ENCODE data around the gene ARHGEF6. TPM values are rescaled to one million over a fixed set of nuclear protein-coding genes. Genes with fewer than 3 reads are reported as not detected.

ARHGEF6 gene
- total RNA-seq, 1 donor from 2014 or later = 1.6 TPM

GRCh38 chrX:136691028-136691809 lies 89.5 kb downstream of the ARHGEF6 start:
- no peak overlapping the region for H3K4me3 ChIP-seq (ENCODE audit: low read depth, low read length)
- TF ChIP-seq, protein P1, sequence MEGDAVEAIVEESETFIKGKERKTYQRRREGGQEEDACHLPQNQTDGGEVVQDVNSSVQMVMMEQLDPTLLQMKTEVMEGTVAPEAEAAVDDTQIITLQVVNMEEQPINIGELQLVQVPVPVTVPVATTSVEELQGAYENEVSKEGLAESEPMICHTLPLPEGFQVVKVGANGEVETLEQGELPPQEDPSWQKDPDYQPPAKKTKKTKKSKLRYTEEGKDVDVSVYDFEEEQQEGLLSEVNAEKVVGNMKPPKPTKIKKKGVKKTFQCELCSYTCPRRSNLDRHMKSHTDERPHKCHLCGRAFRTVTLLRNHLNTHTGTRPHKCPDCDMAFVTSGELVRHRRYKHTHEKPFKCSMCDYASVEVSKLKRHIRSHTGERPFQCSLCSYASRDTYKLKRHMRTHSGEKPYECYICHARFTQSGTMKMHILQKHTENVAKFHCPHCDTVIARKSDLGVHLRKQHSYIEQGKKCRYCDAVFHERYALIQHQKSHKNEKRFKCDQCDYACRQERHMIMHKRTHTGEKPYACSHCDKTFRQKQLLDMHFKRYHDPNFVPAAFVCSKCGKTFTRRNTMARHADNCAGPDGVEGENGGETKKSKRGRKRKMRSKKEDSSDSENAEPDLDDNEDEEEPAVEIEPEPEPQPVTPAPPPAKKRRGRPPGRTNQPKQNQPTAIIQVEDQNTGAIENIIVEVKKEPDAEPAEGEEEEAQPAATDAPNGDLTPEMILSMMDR (IDR thresholded peaks at IDR 0.05; ENCODE audit: insufficient read depth, low read length, poor library complexity, severe bottlenecking) = no peak
- no peaks in the 10 kb centered on the region for H3K36me3 ChIP-seq (ENCODE audit: control insufficient read depth, insufficient read depth, low read length)
- DNase-seq (ENCODE audit: low read depth) = no peak
- H3K27me3 ChIP-seq (ENCODE audit: control insufficient read depth, insufficient read depth, low read length) = no peaks in the 10 kb centered on the region

DNA sequence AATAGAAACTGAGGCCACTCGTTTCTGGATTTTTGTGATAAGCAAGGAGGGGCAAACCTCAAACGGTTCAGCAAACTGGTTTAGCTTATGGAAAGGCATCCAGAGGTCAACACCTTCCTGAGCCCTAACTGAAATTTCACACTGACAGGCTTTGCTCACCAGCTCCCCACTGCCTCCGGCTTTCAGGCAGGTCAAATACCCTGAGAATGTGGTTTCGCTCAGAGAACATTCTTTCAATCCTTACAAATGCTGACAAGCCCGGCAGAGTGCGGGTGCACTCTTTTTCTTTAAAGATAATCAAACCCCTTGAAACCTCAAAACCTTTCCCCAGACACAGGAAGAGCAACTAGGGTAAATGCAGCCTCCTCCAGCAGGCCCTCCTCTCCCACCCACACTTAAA lies 91.3 kb downstream of the ARHGEF6 start:
- H3K36me3 ChIP-seq (ENCODE audit: control insufficient read depth, insufficient read depth, low read length) = no peaks in the 10 kb centered on the region
- no peak overlapping the region for H3K4me3 ChIP-seq (ENCODE audit: low read depth, low read length)
- no peaks in the 10 kb centered on the region for H3K27me3 ChIP-seq (ENCODE audit: control insufficient read depth, insufficient read depth, low read length)
- TF ChIP-seq, protein P1 (IDR thresholded peaks at IDR 0.05; ENCODE audit: insufficient read depth, low read length, poor library complexity, severe bottlenecking) = no peak
- DNase-seq (ENCODE audit: low read depth) = no peak

GRCh38 chrX:136687457-136687856 lies 93.3 kb downstream of the ARHGEF6 start:
- H3K27me3 ChIP-seq (ENCODE audit: control insufficient read depth, insufficient read depth, low read length) = no peaks in the 10 kb centered on the region
- no peak for DNase-seq (ENCODE audit: low read depth)
- H3K36me3 ChIP-seq (ENCODE audit: control insufficient read depth, insufficient read depth, low read length) = no peaks in the 10 kb centered on the region
- TF ChIP-seq, protein P1 (IDR thresholded peaks at IDR 0.05; ENCODE audit: insufficient read depth, low read length, poor library complexity, severe bottlenecking) = no peak
- no peak overlapping the region for H3K4me3 ChIP-seq (ENCODE audit: low read depth, low read length)

DNA sequence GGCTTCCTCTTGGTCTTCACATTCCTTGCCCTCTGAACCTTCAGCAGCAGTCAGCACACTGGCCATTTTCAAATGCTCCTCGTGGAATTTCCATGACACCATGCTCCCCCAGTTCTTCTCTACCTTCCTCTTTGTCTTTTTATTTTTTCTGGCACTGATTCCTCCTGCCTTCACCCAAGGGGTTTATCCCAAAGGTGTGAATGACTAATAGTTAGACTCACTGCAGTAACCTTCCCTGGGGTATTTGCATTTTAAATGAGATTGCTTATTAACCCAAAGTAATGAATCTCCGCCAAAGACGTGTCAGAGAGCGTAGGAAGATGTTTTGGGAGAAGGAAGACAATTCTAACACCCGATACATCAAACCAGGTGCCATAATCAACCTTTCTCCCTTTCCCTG lies 96.6 kb downstream of the ARHGEF6 start:
- no peak for DNase-seq (ENCODE audit: low read depth)
- TF ChIP-seq, protein P1 (IDR thresholded peaks at IDR 0.05; ENCODE audit: insufficient read depth, low read length, poor library complexity, severe bottlenecking) = no peak
- H3K27me3 ChIP-seq (ENCODE audit: control insufficient read depth, insufficient read depth, low read length) = no peaks in the 10 kb centered on the region

GRCh38 chrX:136679531-136679930 lies 101.2 kb downstream of the ARHGEF6 start:
- Histone ChIP-seq H3K27me3 (ENCODE audit: control insufficient read depth, insufficient read depth, low read length) (no peaks in the 10 kb centered on the region), H3K36me3 (ENCODE audit: control insufficient read depth, insufficient read depth, low read length) (no peaks in the 10 kb centered on the region), H3K4me3 (ENCODE audit: low read depth, low read length) (no peak overlapping the region)
- DNase-seq (ENCODE audit: low read depth) = no peak
- TF ChIP-seq, protein P1 (IDR thresholded peaks at IDR 0.05; ENCODE audit: insufficient read depth, low read length, poor library complexity, severe bottlenecking) = no peak

More for the DNA sequence above, 96.6 kb downstream of the ARHGEF6 start:
- Histone ChIP-seq H3K36me3 (ENCODE audit: control insufficient read depth, insufficient read depth, low read length) (no peaks in the 10 kb centered on the region), H3K4me3 (ENCODE audit: low read depth, low read length) (no peak overlapping the region)
